ENCODE measurements around the gene ACSS1.

Gene ACSS1

DNA sequence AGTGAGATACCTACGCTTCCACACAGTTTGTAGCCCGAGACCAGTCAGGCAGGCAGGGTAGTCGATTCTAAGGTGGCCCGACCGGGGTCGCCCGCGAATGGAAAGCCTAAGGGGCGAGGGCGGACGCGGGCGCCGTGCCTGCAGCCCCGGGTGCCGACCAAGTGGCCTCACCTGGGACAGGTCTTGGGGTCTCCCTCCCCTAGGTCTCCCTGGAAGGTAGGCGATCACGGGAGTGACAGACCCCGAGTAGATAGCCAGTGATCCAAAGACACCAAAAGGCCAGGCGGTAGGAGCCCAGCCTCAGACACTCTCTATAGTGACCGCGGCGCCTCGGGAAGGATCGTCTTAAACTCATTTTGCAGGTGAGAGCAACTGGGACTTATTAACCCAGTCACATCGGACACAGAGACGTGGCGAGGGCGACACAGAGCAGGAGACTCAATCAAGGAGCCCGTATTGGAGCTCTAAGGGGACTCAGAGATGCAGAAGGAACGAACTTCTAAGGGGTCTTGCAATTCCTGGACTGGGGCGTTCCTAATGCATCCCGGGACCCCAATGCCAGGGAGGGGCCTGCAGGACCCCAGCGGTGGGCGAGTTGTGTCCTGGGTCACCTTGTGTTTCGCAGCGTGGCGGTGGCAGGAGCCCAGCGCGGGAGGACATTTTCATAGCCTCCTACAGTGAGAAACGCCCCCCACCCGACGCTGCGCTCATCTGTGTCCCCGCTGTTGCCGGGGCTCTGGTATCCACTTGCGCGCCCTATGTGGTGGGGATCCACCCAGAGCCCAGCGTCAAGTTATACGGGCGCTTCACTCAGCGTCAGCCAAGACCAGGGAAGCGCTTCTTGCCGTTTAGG is 26.1 kb upstream of the ACSS1 start:
- Histone ChIP-seq H3K9me3 (ENCODE audit: control insufficient read depth, insufficient read depth, low read length) (no peaks in the 10 kb centered on the region), H3K4me1 (ENCODE audit: insufficient read depth, low read length) (no peaks in the 10 kb centered on the region), H3K36me3 (ENCODE audit: insufficient read depth, low read length) (no peaks in the 10 kb centered on the region), H3K9ac (ENCODE audit: low read depth, low read length) (peak overlapping the region; percentile 39; the same call in 1 of the 2 replicates)

DNA sequence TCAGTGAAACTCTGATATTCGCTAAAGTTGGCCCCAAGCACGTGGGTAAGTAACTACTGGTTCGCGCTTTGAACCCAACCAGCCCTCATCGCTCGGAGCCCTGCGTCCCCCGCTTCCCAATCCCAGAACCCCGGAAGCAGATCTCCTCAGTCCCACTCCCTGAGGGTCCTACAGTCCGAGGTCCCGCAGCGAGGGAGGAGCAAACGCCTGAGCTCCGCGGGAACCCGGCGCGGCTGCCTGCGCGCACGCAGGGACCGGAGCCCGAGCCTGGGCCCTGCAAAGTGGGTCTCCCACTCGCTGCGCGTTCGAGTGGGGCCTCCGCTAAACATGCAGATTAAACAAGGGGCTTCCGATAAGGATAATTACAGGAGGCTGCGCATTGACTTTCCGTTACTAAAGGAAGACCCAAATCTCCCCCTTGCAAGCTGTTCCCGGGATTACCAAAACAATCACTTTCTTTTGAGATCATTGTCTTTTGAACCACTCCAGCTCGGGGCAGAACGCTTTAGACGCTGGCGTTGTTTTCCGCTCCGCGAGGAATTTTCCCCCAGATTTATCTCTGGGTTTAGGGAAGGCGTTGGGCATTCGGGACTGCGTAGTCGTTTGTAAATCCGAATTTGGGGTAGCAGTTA is 25.3 kb upstream of the ACSS1 start:
- Histone ChIP-seq H3K9ac (ENCODE audit: low read depth, low read length) (peak overlapping the region; percentile 39; the same call in 1 of the 2 replicates), H3K36me3 (ENCODE audit: insufficient read depth, low read length) (no peaks in the 10 kb centered on the region), H3K9me3 (ENCODE audit: control insufficient read depth, insufficient read depth, low read length) (no peaks in the 10 kb centered on the region), H3K4me1 (ENCODE audit: insufficient read depth, low read length) (no peaks in the 10 kb centered on the region)

DNA sequence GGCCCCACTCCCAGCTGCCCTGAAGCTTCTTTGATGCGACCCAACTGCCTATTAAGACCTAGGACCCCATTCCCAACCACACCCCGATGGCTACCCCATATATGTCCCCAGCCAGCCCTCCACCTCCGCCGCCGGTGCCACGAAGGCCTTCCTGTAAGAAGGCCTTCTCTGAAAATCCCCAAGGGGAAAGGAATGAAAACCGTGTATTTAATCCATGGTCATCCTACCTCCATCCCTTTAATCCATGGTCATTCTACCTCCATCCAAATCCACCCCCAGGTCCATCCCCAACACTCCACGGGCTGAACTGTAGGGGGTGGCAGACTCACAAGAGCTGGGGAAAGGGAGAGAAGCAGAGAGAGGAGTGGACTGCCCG is 24.5 kb upstream of the ACSS1 start:
- no peaks in the 10 kb centered on the region for H3K4me1 ChIP-seq (ENCODE audit: insufficient read depth, low read length)

DNA sequence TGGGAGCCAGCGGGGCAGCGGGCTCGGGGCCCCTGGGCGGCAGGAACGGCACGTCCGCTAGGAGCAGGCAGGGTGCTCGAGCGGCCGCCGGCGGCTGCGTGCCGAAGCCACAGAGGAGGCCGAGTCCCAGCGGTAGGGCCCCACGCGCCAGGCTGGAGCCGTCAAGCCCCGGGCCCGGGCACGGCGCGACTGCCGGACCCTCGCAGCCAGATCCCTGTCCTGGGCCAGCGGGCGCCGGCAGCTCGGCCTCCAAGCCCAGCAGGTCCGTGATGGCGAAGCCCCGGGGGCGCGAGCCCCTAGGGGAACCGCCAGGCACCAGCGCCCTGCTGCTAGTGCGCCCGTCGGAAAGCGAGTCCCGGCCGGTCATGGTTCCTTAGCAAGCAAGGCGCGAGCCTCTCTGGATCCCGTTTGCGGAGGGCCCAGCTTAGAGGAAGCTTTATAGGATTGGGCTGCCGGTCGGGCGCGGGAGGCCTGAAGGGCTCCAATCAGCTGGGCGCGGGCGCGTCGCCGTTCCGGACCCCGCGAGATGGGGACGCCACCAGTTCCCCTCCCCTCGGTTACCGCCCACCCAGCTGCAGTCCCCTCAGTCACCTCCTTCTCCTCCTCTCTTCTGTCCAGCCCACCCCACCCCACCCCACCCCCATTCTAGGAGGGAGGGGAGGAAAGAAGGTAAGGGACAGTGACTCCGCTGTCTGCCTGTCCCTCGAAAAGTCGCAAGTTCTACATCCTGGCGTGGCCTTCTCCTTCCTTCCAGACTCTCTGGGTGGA is 24.0 kb upstream of the ACSS1 start, which contains the start of gene VSX1:
Gene VSX1, minus strand, starts transcription at position 412 of the 768 bp plus-strand sequence. Its CDS starts 45 bp downstream, at position 367.
- Histone ChIP-seq H3K4me1 (ENCODE audit: insufficient read depth, low read length) (no peaks in the 10 kb centered on the region), H3K9me3 (ENCODE audit: control insufficient read depth, insufficient read depth, low read length) (no peaks in the 10 kb centered on the region), H3K9ac (ENCODE audit: low read depth, low read length) (peak within 1 kb of the TSS; percentile 61; the same call in 1 of the 2 replicates), H3K36me3 (ENCODE audit: insufficient read depth, low read length) (no peaks in the 10 kb centered on the region)

More for the DNA sequence above, 24.5 kb upstream of the ACSS1 start:
- H3K9me3 ChIP-seq (ENCODE audit: control insufficient read depth, insufficient read depth, low read length): no peaks in the 10 kb centered on the region
- H3K9ac ChIP-seq (ENCODE audit: low read depth, low read length): no peak overlapping the region
- no peaks in the 10 kb centered on the region for H3K36me3 ChIP-seq (ENCODE audit: insufficient read depth, low read length)

GRCh38 chr20:25081065-25081729 is 23.3 kb upstream of the ACSS1 start:
- no peaks in the 10 kb centered on the region for H3K9me3 ChIP-seq (ENCODE audit: control insufficient read depth, insufficient read depth, low read length)
- H3K36me3 ChIP-seq (ENCODE audit: insufficient read depth, low read length): no peaks in the 10 kb centered on the region
- no peaks in the 10 kb centered on the region for H3K4me1 ChIP-seq (ENCODE audit: insufficient read depth, low read length)
- H3K9ac ChIP-seq (ENCODE audit: low read depth, low read length): peak overlapping the region; percentile 61; the same call in 1 of the 2 replicates

DNA sequence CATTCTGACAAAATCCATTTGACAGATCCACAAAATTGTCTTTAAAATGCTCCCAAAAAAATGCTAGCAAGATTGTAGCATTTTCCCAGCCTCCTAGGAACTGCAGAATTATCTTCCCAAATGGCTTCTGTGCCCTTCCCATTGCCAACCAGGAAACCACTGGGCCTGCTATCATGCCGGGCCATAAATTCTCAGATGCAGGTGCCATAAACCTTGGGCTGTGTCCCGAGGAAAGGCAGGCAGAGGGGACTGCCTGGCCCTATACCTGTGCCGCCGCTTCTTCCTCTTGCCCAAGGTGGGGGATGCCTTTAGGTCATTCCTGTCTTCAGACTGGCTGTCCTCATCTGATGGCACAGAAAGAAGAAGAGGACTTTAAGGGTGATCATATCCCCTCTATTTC is 21.2 kb upstream of the ACSS1 start:
- Histone ChIP-seq H3K9me3 (ENCODE audit: control insufficient read depth, insufficient read depth, low read length) (no peaks in the 10 kb centered on the region), H3K4me1 (ENCODE audit: insufficient read depth, low read length) (no peaks in the 10 kb centered on the region), H3K36me3 (ENCODE audit: insufficient read depth, low read length) (no peaks in the 10 kb centered on the region), H3K9ac (ENCODE audit: low read depth, low read length) (no peak overlapping the region)

- no peaks in the 10 kb centered on the region for H3K9me3 ChIP-seq (ENCODE audit: control insufficient read depth, insufficient read depth, low read length)
- H3K36me3 ChIP-seq (ENCODE audit: insufficient read depth, low read length): no peaks in the 10 kb centered on the region
- H3K4me1 ChIP-seq (ENCODE audit: insufficient read depth, low read length): no peaks in the 10 kb centered on the region
- H3K9ac ChIP-seq (ENCODE audit: low read depth, low read length): no peak overlapping the region
These were observed 20.7 kb upstream of the ACSS1 start for GRCh38 chr20:25078662-25079061.

DNA sequence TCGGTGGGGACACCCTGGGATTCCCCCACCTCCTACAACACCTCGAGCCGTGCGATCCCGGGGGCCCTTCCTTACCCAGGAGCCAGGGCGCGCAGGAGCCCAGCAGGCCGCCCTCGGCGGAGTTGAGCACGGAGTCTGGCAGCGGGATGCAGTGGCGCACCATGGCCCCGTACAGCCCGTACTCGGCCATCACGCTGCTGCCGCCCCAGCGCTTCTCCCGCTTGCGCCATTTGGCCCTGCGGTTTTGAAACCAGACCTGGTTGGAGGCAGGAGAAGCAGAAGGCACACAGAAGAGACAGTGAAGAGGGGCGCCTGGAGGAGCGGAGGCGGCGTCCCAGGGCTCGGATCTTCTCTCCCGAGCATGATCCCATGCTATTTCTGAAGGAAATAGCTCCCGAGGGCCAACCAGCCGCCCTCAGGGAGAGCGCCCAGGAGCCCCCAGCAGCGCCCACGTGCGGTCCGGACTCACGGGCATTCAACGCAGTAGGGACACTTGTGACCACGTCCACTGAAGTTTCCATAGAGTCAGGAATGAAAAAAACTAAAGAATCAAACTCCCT is 19.8 kb upstream of the ACSS1 start:
- H3K9ac ChIP-seq (ENCODE audit: low read depth, low read length): peak overlapping the region; percentile 24; the same call in 1 of the 2 replicates
- H3K9me3 ChIP-seq (ENCODE audit: control insufficient read depth, insufficient read depth, low read length): no peaks in the 10 kb centered on the region
- H3K4me1 ChIP-seq (ENCODE audit: insufficient read depth, low read length): no peaks in the 10 kb centered on the region
- H3K36me3 ChIP-seq (ENCODE audit: insufficient read depth, low read length): no peaks in the 10 kb centered on the region

- Histone ChIP-seq H3K4me1 (ENCODE audit: insufficient read depth, low read length) (no peaks in the 10 kb centered on the region), H3K9me3 (ENCODE audit: control insufficient read depth, insufficient read depth, low read length) (no peaks in the 10 kb centered on the region), H3K9ac (ENCODE audit: low read depth, low read length) (peak overlapping the region; percentile 24; the same call in 1 of the 2 replicates), H3K36me3 (ENCODE audit: insufficient read depth, low read length) (no peaks in the 10 kb centered on the region)
These were observed 19.0 kb upstream of the ACSS1 start for GRCh38 chr20:25076731-25077609.

- H3K9me3 ChIP-seq (ENCODE audit: control insufficient read depth, insufficient read depth, low read length): no peaks in the 10 kb centered on the region
These were observed 18.3 kb upstream of the ACSS1 start for GRCh38 chr20:25076201-25076600.

DNA sequence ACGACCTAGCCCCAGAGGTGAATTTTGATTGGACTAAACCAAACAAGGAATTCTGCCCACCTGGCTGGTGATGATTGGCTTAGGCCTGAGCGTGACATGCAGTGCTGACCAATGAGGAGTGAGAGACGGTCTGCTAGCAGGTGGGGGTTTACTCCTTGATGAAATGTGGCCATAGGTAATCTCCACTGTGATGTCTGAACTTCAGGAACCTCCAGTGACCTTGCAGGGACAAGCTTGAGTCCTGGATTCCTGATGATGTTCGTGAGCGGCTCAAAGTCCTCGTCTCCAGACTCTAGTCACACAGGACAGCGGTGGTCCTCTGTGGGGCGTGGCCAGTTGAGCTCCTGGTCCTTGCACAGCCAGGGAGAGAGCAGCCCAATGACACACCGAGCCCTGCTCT is 15.6 kb upstream of the ACSS1 start:
- Histone ChIP-seq H3K4me1 (ENCODE audit: insufficient read depth, low read length) (no peaks in the 10 kb centered on the region), H3K9me3 (ENCODE audit: control insufficient read depth, insufficient read depth, low read length) (no peaks in the 10 kb centered on the region), H3K9ac (ENCODE audit: low read depth, low read length) (no peak overlapping the region), H3K36me3 (ENCODE audit: insufficient read depth, low read length) (no peaks in the 10 kb centered on the region)

More at GRCh38 chr20:25076201-25076600, 18.3 kb upstream of the ACSS1 start:
- Histone ChIP-seq H3K9ac (ENCODE audit: low read depth, low read length) (no peak overlapping the region), H3K4me1 (ENCODE audit: insufficient read depth, low read length) (no peaks in the 10 kb centered on the region), H3K36me3 (ENCODE audit: insufficient read depth, low read length) (no peaks in the 10 kb centered on the region)

DNA sequence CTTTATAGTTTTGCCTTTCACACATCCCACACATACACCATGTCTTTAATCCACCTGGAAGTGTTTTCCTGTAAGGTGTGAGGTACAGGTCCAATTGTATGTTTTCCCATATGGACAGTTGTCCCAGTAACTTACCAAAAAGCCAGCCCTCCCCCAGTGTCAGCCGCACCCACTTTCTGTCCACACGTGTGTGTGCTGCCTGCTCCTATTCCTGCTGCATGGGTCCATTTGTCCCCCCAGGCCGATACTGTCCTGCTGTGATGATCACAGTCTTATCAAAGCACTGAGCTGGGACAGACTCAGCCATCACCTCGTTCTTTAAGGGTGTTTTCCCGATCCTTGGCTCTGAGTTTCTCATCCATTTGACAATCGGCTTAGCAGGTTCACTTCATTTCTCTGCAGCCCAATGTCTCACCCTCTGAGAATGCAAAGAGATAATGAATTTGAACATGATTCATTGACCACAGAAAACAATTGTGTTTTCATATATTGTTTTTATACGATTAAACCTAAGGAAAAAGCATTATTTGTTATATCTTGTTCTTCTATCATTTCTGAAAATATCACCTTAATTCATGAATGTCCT is 14.4 kb upstream of the ACSS1 start:
- no peaks in the 10 kb centered on the region for H3K9me3 ChIP-seq (ENCODE audit: control insufficient read depth, insufficient read depth, low read length)
- no peaks in the 10 kb centered on the region for H3K36me3 ChIP-seq (ENCODE audit: insufficient read depth, low read length)
- H3K9ac ChIP-seq (ENCODE audit: low read depth, low read length): no peak overlapping the region
- no peaks in the 10 kb centered on the region for H3K4me1 ChIP-seq (ENCODE audit: insufficient read depth, low read length)

DNA sequence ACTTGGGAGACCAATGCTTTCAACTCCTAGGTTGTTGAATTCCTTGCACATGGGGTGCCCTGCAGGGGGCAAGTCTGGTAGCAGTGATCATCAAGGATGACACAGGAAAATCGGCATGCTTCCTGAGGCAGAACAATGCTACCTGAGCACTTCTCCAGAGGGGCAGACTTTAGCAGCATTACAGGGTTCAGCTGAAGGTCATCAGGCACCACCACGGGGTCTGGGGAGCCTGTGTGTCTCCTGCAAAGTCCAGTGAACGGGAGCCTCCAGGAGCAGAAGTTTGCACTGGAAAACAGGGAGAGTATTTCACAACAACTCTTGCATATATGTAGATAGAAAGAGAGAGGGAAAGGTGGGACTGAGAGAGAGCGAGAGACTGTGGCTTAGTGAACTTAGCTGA is 13.8 kb upstream of the ACSS1 start:
- no peaks in the 10 kb centered on the region for H3K9me3 ChIP-seq (ENCODE audit: control insufficient read depth, insufficient read depth, low read length)
- no peaks in the 10 kb centered on the region for H3K4me1 ChIP-seq (ENCODE audit: insufficient read depth, low read length)
- H3K9ac ChIP-seq (ENCODE audit: low read depth, low read length): no peak overlapping the region
- no peaks in the 10 kb centered on the region for H3K36me3 ChIP-seq (ENCODE audit: insufficient read depth, low read length)
